Chondrocyte (in vitro differentiated cells): Measurements from ENCODE around the gene LIMK1. TPM values are rescaled to one million over a fixed set of nuclear protein-coding genes. Genes with fewer than 3 reads are reported as not detected.

Experiments
- DNase-seq: peaks from one replicate; pipeline ENCODE4 v3.0.0; 2021; ENCODE audit warnings: mixed read lengths, low spot score
- H3K27ac Mint-ChIP-seq: one replicate; pipeline ENCODE4 v1.8.0; 2021; ENCODE audit warnings: mild to moderate bottlenecking, moderate library complexity, mixed read lengths; ENCODE audit not compliant: unreplicated experiment
- H3K27me3 Mint-ChIP-seq: 2 replicates; pipeline ENCODE4 v1.8.0; 2021; ENCODE audit warnings: low read depth, mixed read lengths
- H3K36me3 Mint-ChIP-seq: 2 replicates; pipeline ENCODE4 v1.8.0; 2021; ENCODE audit warnings: low read depth, mixed read lengths
- H3K4me1 Mint-ChIP-seq: 2 replicates; pipeline ENCODE4 v1.8.0; 2021; ENCODE audit warnings: low read depth, mild to moderate bottlenecking, mixed read lengths
- H3K4me3 Mint-ChIP-seq: one replicate; pipeline ENCODE4 v1.8.0; 2021; ENCODE audit warnings: mild to moderate bottlenecking, moderate library complexity, mixed read lengths; ENCODE audit not compliant: unreplicated experiment
- H3K9me3 Mint-ChIP-seq: 2 replicates; pipeline ENCODE4 v1.8.0; 2021; ENCODE audit warnings: low read depth, mixed read lengths
- CTCF ChIP-seq: fragments of 200-600 bp; sonication (generic); IDR thresholded peaks from 2 replicates; pipeline ENCODE4 v1.5.0; 2021; ENCODE audit warnings: antibody characterized with exemption, mild to moderate bottlenecking, moderate library complexity
- total RNA-seq: library from RNA; stranded (reverse); gene quantifications from 3 replicates; pipeline ENCODE4 v1.2.1, GENCODE V29; 2021

The LIMK1 gene
- total RNA-seq, 1 donor from 2014 or later: 41.5 TPM

GRCh38 chr7:74148491-74148890 is 64.9 kb downstream of the LIMK1 start:
- H3K4me3 Mint-ChIP-seq: no peak overlapping the region
- no peaks in the 10 kb centered on the region for H3K4me1 Mint-ChIP-seq

GRCh38 chr7:74149071-74149470 is 65.5 kb downstream of the LIMK1 start:
- Mint-ChIP-seq H3K4me3 (no peak overlapping the region), H3K9me3 (no peaks in the 10 kb centered on the region), H3K4me1 (no peaks in the 10 kb centered on the region), H3K36me3 (no peaks in the 10 kb centered on the region), H3K27me3 (no peaks in the 10 kb centered on the region), H3K27ac (no peak overlapping the region)
- TF ChIP-seq CTCF: no peak
- no peak for DNase-seq

More at GRCh38 chr7:74148491-74148890, 64.9 kb downstream of the LIMK1 start:
- Mint-ChIP-seq H3K27me3 (no peaks in the 10 kb centered on the region), H3K9me3 (no peaks in the 10 kb centered on the region), H3K36me3 (no peaks in the 10 kb centered on the region), H3K27ac (no peak overlapping the region)
- DNase-seq: no peak
- no peak for TF ChIP-seq CTCF

GRCh38 chr7:74149603-74150002 is 66.0 kb downstream of the LIMK1 start:
- no peak for TF ChIP-seq CTCF
- no peak overlapping the region for H3K27ac Mint-ChIP-seq
- H3K27me3 Mint-ChIP-seq: no peaks in the 10 kb centered on the region
- no peaks in the 10 kb centered on the region for H3K9me3 Mint-ChIP-seq
- no peak overlapping the region for H3K4me3 Mint-ChIP-seq
- no peak for DNase-seq
- no peaks in the 10 kb centered on the region for H3K36me3 Mint-ChIP-seq
- no peaks in the 10 kb centered on the region for H3K4me1 Mint-ChIP-seq

GRCh38 chr7:74153736-74154135 is 70.1 kb downstream of the LIMK1 start:
- no peak for TF ChIP-seq CTCF
- Mint-ChIP-seq H3K9me3 (no peaks in the 10 kb centered on the region), H3K27ac (no peak overlapping the region), H3K4me1 (no peaks in the 10 kb centered on the region), H3K36me3 (no peaks in the 10 kb centered on the region), H3K27me3 (no peaks in the 10 kb centered on the region), H3K4me3 (no peak overlapping the region)
- no peak for DNase-seq

GRCh38 chr7:74155810-74156395 is 72.3 kb downstream of the LIMK1 start:
- Mint-ChIP-seq H3K27me3 (no peaks in the 10 kb centered on the region), H3K36me3 (no peaks in the 10 kb centered on the region), H3K4me1 (no peaks in the 10 kb centered on the region), H3K27ac (no peak overlapping the region), H3K4me3 (no peak overlapping the region), H3K9me3 (no peaks in the 10 kb centered on the region)
- TF ChIP-seq CTCF: no peak
- DNase-seq: no peak
